Inflammatory macrophage treated with lipopolysaccharide for 4 hours (primary cell): ENCODE results near the gene ATG7.
"Not testable (repeated sequence)": the region's sequence is repeated elsewhere in the genome, so short reads cannot be mapped to it uniquely, and the experiment has no call there.

Source experiments
- DNase-seq: peaks from one replicate; pipeline ENCODE4 v3.0.0-alpha.2; 2020

ATG7 gene

GRCh38 chr3:11392014-11392859 is 120.0 kb downstream of the ATG7 start:
- DNase-seq: no peak

GRCh38 chr3:11392860-11393114 is 120.6 kb downstream of the ATG7 start:
- no peak for DNase-seq

- no peak for DNase-seq
These were observed 121.2 kb downstream of the ATG7 start for GRCh38 chr3:11393401-11393800.

DNA sequence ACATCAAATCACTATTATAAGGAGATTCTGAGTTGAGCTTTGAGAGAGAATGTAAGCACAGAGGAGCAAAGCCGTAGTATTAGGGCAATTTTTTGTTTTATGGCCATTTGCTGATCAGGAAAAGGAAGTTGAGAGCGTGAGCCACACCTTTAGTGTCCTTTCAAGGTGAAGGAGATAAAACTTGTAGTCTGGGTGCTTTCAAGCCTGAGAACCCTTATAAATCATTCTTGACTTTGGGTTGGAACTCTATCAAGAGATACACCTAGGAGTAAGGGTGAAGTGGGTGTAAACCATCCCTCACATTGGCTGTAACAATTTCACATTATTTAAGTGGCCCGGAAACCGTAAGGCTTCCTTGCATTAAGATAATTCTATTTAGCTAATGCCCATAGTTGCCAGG is 122.2 kb downstream of the ATG7 start:
- DNase-seq: no peak

GRCh38 chr3:11400213-11400612 is 128.0 kb downstream of the ATG7 start:
- no peak for DNase-seq

DNA sequence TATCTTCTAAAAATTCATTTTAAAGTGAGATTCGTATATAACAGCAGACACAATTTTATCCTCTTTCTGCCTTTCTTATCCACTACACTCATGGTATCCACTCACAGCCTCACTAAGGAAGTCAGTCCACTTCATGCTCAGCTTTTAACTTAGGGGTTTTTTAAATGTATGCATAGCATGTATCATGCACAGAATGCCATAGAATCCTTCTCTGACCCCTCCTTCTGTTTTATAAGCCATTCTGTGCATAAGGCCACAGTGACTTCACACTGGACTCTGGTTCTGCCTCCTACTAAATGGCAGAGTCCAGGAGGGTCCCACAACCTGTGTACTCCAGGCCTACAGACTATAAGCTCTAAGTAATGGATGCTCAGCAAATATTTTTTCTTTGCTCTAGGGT is 129.2 kb downstream of the ATG7 start:
- no peak for DNase-seq

DNA sequence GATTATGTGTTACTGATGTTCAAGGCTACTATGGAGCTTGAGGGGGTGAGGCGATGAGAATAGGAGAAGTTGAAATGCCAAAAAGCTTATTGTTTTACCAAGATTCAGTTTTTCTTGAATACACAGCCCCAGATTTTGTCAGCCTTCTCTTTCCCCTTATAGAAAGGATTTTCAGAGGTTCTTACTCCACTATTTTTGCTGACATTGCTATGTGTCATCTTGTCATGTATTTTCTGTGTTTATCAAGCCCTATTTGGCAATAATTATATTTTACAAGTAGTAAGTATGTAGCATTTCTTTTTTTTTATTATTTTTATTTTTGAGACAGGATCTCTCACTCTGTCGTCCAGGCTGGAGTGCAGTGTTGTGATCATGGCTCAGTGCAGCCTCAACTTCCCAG is 133.1 kb downstream of the ATG7 start:
- no peak for DNase-seq

- no peak for DNase-seq
These were observed 135.4 kb downstream of the ATG7 start for GRCh38 chr3:11407644-11408043.

GRCh38 chr3:11408324-11408859 is 136.2 kb downstream of the ATG7 start:
- not testable (repeated sequence) for DNase-seq

- peak; percentile 40 for DNase-seq
These were observed 138.4 kb downstream of the ATG7 start for GRCh38 chr3:11410564-11410963.

DNA sequence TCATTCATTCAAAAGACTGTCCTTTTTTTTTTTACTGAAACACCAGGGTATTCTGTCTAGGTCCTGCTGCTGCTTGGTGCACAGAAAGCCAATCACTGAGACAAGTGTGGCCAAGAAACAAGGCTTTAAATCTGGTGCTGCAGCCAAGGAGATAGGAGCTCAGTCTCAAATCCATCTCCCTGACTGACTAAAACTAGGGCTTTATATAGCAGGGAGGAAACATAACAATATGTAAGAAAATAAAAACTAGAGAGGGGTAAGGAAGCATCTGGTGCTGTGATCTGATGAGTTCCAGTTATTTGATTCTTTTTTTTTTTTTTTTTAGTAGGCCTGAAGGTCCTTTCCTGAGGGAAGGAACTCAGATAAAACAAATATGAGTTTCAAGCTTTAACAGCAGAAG is 139.8 kb downstream of the ATG7 start:
- no peak for DNase-seq

DNA sequence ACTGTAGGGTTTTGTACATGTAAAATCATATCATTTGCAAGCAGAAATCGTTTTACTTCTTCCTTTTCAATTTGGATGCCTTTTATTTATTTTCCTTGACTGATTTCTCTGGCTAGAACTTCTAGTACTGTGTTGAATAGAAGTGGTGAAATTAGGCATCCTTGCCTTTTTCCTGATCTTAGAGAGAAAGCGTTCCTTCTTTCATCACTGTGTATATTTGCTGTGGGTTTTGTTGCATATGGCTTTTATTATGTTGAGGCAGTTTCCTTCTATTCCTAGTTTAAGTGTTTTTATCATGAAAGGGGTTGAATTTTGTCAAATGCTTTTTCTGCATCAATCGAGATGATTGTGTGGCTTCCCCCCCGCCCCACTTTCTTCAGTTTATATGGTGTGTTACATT is 140.9 kb downstream of the ATG7 start:
- no peak for DNase-seq

DNA sequence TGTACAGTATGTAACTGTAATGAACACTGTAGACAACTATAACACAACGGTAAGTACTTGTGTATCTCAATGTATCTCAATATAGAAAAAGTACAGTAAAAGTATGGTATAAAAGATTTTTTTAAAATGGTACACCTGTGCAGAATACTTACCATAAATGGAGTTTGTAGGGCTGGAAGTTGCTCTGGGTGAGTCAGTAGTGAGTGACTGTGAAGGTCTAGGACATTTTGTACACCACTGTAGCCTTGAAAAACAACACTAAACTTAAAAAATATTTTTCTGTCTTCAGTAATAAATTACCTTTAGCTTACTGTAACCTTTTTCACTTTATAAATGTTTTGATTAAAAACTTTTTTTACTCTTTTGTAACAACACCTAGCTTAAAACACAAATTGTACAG is 142.9 kb downstream of the ATG7 start:
- DNase-seq: no peak

DNA sequence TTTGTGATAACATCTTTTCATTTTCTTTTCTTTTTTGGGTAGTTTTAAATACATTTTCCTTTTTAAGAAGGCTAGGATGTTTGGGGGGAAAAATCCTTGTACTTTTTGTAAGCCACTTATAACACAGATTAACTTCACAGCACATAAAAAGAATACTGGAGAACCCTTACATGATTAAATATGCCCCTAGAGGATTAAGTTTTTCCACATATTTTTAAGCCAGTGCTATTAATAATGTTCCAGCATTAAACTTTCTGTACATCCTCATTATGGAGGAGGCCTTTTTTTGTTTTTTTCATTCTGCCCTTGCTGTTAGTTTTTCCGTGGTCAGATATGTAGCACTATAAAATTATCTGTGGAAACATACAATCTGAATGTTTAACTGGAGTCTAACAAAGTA is 147.9 kb downstream of the ATG7 start:
- DNase-seq: no peak

- DNase-seq: no peak
These were observed 150.1 kb downstream of the ATG7 start for GRCh38 chr3:11422291-11422690.

- DNase-seq: no peak
These were observed 151.7 kb downstream of the ATG7 start for GRCh38 chr3:11423868-11424267.

- DNase-seq: no peak
These were observed 152.1 kb downstream of the ATG7 start for GRCh38 chr3:11424277-11424676.

DNA sequence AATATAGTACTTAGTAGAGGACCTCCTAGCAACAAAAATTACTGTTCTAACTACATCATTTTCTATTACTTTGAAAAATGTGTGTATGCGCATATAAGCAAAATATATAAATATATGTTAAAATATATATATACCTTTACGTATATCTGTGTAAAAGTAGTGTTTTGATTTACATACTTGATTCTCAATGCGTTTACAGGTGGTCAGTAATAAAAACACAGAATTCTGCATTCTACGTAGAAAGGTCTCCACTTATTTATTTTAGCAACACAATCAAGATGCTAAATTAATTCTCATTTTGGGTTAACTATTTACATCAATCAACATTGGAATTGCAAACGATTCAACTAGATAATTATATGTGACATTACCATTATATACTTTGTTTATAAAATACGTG is 158.0 kb downstream of the ATG7 start:
- DNase-seq: no peak

DNA sequence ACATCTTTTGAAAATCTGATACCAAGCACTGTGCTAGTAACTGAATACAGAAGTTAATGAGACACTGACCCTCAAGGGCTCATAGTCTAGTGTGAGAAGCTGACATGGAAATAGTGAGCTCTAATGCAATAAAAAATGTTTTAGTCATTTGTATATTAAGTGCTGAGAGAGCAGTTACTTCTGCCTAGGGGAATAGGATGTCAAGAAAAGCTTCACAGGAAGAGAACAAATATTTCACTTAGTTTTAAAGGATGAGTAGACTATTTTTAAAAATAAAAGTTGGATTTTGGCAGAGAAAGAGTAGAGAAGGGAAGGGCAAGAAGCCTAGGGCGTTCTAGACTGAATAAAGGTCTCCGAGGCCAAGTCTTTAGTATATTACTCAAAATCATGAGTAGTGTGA is 158.4 kb downstream of the ATG7 start:
- DNase-seq: no peak

DNA sequence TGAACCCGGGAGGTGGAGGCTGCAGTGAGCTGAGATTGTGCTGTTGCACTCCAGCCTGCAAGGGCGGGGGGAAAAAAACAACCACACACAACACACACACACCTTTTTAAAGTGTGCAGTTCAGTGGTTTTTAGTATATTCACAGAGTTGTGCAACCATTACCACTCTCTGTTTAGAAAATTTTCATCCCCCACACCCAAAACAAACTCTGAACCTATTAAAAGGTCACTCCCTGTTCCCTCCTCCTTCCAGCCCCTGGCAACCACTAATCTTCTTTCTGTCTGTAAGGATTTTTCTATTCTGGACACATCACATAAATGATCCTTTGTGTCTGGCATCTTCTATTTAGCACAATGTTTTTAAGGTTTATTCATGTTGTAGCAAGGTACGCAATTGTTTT is 159.1 kb downstream of the ATG7 start:
- DNase-seq: no peak

- DNase-seq: peak; percentile 65
These were observed 161.9 kb downstream of the ATG7 start for GRCh38 chr3:11434017-11434526.

GRCh38 chr3:11434563-11435096 is 162.4 kb downstream of the ATG7 start:
- DNase-seq: no peak

GRCh38 chr3:11435440-11436165 is 163.4 kb downstream of the ATG7 start:
- DNase-seq: peak; percentile 50

DNA sequence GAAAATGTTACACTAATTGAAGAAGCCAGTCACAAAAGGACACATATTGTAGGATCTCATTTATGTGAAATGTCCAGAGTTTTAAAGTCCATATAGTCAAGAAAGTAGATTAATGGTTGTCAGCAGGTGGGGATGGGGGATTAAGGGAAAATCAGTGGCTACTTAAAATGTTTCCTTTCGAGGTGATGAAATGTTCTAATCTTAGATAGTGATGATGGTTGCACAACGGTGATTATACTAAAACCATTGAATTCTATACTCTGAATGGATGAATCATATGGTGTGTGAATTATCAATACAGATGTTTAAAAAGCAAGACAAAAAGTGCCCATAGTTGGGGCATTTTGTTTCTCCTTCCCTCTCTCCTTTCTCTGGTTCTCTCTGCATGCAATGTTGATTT is 164.6 kb downstream of the ATG7 start:
- DNase-seq: no peak
